Heart left ventricle (tissue), 16 donors: ENCODE data around the gene CA7. TPM values are rescaled to one million over a fixed set of nuclear protein-coding genes. Genes with fewer than 3 reads are reported as not detected.

Experiments
- ATAC-seq, 4 donors: fragments of 200-7000 bp; cut with Tn5 transposase; one replicate each; pipeline ENCODE4 v1.9.1; 2020 to 2022; ENCODE audit warnings: moderate library complexity in 4 of 4, mild to moderate bottlenecking in 3 of 4, moderate number of reproducible peaks in 1 of 4
- DNase-seq, 5 donors: peaks; one replicate each; pipeline ENCODE4 v3.0.0-alpha.2; 2020
- H3K27ac ChIP-seq, 12 donors: fragments of 200-600 bp; sonication (generic) in 4 of 12; one replicate each; pipeline versions ENCODE4 v1.5.0 to v1.8.0; 2016 to 2022; ENCODE audit warnings: mild to moderate bottlenecking in 2 of 12
- H3K27me3 ChIP-seq, 9 donors: fragments of 200-600 bp; sonication (generic) in 2 of 9; one replicate each; pipeline versions ENCODE4 v1.5.1 to v1.8.0; 2016 to 2022; ENCODE audit warnings: mild to moderate bottlenecking in 3 of 9
- H3K36me3 ChIP-seq, 9 donors: fragments of 200-600 bp; sonication (generic) in 2 of 9; one replicate each; pipeline versions ENCODE4 v1.5.0 to v1.8.0; 2018 to 2022; ENCODE audit warnings: mild to moderate bottlenecking in 2 of 9
- H3K4me1 ChIP-seq, 12 donors: fragments of 200-600 bp; sonication (generic) in 4 of 12; one replicate each; pipeline versions ENCODE4 v1.5.0 to v1.8.0; 2016 to 2022; ENCODE audit warnings: mild to moderate bottlenecking in 3 of 12
- H3K4me3 ChIP-seq, 12 donors: fragments of 200-600 bp; sonication (generic) in 4 of 12; one replicate each; pipeline versions ENCODE4 v1.5.0 to v1.8.0; 2017 to 2022; ENCODE audit warnings: mild to moderate bottlenecking in 9 of 12, moderate library complexity in 4 of 12
- H3K9me3 ChIP-seq, 12 donors: fragments of 200-600 bp; sonication (generic) in 4 of 12; one replicate each; pipeline versions ENCODE4 v1.5.0 to v1.8.0; 2016 to 2022; ENCODE audit warnings: mild to moderate bottlenecking in 1 of 12
- POLR2A ChIP-seq, 2 donors: fragments of 450-650 bp; IDR thresholded peaks; one replicate each; pipeline ENCODE4 v1.6.1; 2017; ENCODE audit warnings: antibody characterized with exemption in 2 of 2, mild to moderate bottlenecking in 2 of 2, moderate library complexity in 2 of 2
- WGBS, 4 donors: extraction: QIAGEN DNeasy Blood & Tissue Kit in 2 of 4; methylation state at CpG; one replicate each; pipeline versions ENCODE4 v1.1.5 to v1.1.7; 2013 to 2018; 5-methylcytosine and 5-hydroxymethylcytosine counted together
- intact Hi-C, 10 donors: fragments of 100-400 bp; cut with DNase I; formaldehyde crosslinking; loops; one replicate each; pipeline versions ENCODE4 v1.11.1 to v1.14.2; 2022
- polyA plus RNA-seq, 2 donors: library from polyadenylated mRNA; stranded (reverse); fragments of 200-250 nt; gene quantifications; one replicate each; pipeline ENCODE4 v1.2.3, GENCODE V29; 2013
- total RNA-seq, 9 donors: library from RNA; depleted of rRNA in 2 of 9; stranded (reverse); fragments of >200 nt in 2 of 9; fragmentation: NEBNext Ultra II Directional in 3 of 9; extraction: Animal tissue kit (Norgen Biotek cat#: 25700) in 3 of 9; gene quantifications; one replicate each; pipeline versions ENCODE4 v1.1.0 to v1.2.4, GENCODE V29; 2016 to 2023
- TF ChIP-seq, protein P1 (sequence below), 12 donors: fragments of 200-600 bp; sonication (generic) in 4 of 12; IDR thresholded peaks; one replicate each; pipeline versions ENCODE4 v1.5.0 to v1.8.0; 2018 to 2022; ENCODE audit warnings: antibody characterized with exemption in 12 of 12, mild to moderate bottlenecking in 5 of 12
- donor health status: ischemic (EF 13 %, LVEDD 7.1; RV severe dilation, severe dysfunction).
- donor health status: healthy with polysubstance abuse.
- donor health status: DM: no; HTN: yes; CAD: no.
- donor health status: DM: no; HTN: no; CAD: no.
- donor health status: ischemic (EF 25% LVEDD 6.9; RV normal size, moderate dysfunction).
- donor health status: ischemic (EF 25% LVEDD 5.7; RV mildly dilated, moderate dysfunction).
- donor health status: healthy.
- donor health status: DM: yes; HTN: yes; CAD: no.
- donor health status: ischemic (EF 35%, LVEDD 5.7; RV mildly dilated, moderate dysfunction).
- donor health status: nonischemic (EF 11% LVEDD 7.7; RV severe dilation, severe dysfunction).
- donor health status: DM: yes; HTN: yes; CAD: no.
- donor health status: PGD.
- donor health status: ischemic (EF 29% LVEDD 5.4; RV normal size, mild dysfunction).
- donor health status: nonischemic (EF 23%, LVEDD 6.1; RV moderate dilation, normal function).

Gene CA7
- total and polyA plus RNA-seq, 11 donors: not detected

DNA sequence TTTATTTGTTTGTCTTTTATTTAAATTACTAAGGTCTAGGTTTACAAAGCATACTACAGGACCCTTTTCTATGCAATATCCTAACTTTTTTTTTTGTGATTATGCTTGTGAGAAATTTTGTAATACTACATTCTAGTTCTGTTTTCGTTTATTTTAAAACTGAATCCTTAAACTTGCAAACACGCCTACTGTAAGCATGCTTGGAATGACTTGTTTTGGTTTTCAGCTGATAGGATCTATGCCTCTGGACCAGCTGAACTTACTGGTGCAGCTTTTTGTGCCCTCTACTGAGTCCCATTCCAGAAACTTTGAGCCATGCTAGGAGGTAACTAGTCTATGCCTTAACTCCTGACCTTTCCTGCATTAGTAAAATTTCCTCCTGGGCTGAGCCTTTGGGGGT lies 42.1 kb downstream of the CA7 start:
- TF ChIP-seq, protein P1, sequence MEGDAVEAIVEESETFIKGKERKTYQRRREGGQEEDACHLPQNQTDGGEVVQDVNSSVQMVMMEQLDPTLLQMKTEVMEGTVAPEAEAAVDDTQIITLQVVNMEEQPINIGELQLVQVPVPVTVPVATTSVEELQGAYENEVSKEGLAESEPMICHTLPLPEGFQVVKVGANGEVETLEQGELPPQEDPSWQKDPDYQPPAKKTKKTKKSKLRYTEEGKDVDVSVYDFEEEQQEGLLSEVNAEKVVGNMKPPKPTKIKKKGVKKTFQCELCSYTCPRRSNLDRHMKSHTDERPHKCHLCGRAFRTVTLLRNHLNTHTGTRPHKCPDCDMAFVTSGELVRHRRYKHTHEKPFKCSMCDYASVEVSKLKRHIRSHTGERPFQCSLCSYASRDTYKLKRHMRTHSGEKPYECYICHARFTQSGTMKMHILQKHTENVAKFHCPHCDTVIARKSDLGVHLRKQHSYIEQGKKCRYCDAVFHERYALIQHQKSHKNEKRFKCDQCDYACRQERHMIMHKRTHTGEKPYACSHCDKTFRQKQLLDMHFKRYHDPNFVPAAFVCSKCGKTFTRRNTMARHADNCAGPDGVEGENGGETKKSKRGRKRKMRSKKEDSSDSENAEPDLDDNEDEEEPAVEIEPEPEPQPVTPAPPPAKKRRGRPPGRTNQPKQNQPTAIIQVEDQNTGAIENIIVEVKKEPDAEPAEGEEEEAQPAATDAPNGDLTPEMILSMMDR (IDR thresholded peaks at IDR 0.05): no peak
- no peak for TF ChIP-seq POLR2A (IDR thresholded peaks at IDR 0.05)
- no peak for ATAC-seq
- WGBS, 4 donors: 70 to 78% (median 75%) methylated on average over 2 of the region's 2 CpGs

DNA sequence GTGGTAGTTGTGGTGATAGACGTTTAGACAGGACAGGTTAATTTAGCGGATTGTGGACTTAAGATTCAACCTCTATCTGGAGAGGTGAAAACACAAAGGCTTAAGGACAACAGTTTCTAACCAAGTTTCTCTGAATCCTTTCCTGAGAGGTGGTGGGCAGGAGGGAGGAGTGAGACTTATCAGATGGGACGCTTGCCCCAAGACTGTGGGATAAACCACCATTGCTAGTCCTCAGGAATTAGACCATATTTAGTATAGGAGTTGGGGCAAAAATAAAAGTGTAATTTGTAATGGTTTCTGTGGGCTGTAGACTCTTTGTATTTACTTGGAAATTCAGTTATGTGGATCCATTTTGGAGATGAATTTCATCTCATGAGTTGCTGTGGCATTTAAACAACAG lies 42.7 kb downstream of the CA7 start:
- DNase-seq (no peak), ATAC-seq (no peak)
- H3K36me3 ChIP-seq: peaks cover 0 to 33% (median 24%) of the 10 kb centered on the region in 9 donors
- intact Hi-C loops: no loop called here
- H3K4me1 ChIP-seq: peaks cover 0 to 2% (median 0%) of the 10 kb centered on the region in 12 donors
- no peaks in the 10 kb centered on the region for H3K9me3 ChIP-seq
- H3K27ac ChIP-seq: no peak overlapping the region
- H3K4me3 ChIP-seq: no peak overlapping the region
- WGBS, 4 donors: 65 to 83% (median 77%) methylated on average over 3 of the region's 3 CpGs
- H3K27me3 ChIP-seq: no peaks in the 10 kb centered on the region
- TF ChIP-seq POLR2A (IDR thresholded peaks at IDR 0.05): no peak
- TF ChIP-seq, protein P1 (IDR thresholded peaks at IDR 0.05): no peak

More for the DNA sequence above, 42.1 kb downstream of the CA7 start:
- DNase-seq: no peak
- H3K27me3 ChIP-seq: no peaks in the 10 kb centered on the region
- no peaks in the 10 kb centered on the region for H3K9me3 ChIP-seq
- H3K4me1 ChIP-seq: peaks cover 0 to 6% (median 3%) of the 10 kb centered on the region in 12 donors
- H3K27ac ChIP-seq: no peak overlapping the region
- intact Hi-C loops: no loop called here
- H3K4me3 ChIP-seq: no peak overlapping the region
- peaks cover 0 to 33% (median 24%) of the 10 kb centered on the region in 9 donors for H3K36me3 ChIP-seq

DNA sequence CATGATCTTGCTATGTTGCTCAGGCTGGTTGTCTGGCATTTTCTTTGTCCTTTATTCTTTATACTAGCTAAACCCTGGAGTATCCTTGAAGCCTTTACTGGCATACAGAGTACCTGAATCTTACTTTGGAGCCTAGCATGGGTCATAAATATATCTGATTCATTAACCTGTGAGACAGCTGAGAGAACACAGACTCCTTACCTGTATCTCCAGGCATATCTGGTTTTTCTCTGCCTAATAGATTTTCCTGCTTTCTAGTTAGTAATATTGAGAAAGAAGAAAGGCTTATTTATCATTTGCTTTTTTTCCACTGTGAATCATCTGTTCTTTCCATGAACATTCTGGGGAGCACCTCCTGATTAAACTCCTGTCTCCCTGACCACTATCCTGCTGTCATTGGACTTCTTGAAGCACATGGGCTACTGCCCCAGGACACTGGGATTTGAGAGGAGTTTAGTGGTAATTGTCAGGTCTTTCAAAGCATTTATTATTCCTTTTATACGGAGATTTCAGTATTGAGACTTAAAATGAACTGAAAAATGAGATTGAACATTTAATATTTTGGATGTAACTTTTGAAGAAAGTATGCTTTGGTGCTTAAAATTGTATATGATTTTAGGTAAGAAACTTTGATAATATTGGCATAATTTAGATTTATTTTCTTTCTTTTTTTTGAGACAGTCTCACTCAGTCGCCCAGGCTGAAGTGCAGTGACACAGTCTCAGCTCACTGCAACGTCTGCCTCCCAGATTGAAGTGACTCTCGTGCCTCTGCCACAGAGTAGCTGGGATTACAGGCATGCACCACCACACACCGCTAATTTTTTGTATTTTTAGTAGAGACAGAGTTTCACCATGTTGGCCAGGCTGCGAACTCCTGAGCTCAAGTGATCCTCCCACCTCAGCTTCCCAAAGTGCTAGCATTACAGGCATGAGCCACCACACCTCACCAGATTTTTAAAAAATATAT lies 44.7 kb downstream of the CA7 start:
- intact Hi-C loops: no loop called here
- DNase-seq (no peak), ATAC-seq (no peak)
- 90 to 95% (median 92%) methylated on average over 6 of the region's 6 CpGs for whole genome bisulfite sequencing, 4 donors
- H3K27ac ChIP-seq: no peak overlapping the region
- H3K4me3 ChIP-seq: no peak overlapping the region
- peaks cover 0 to 34% (median 24%) of the 10 kb centered on the region in 9 donors for H3K36me3 ChIP-seq
- H3K9me3 ChIP-seq: no peaks in the 10 kb centered on the region
- TF ChIP-seq, protein P1 (IDR thresholded peaks at IDR 0.05): no peak
- no peak for TF ChIP-seq POLR2A (IDR thresholded peaks at IDR 0.05)
- H3K4me1 ChIP-seq: no peaks in the 10 kb centered on the region
- no peaks in the 10 kb centered on the region for H3K27me3 ChIP-seq

DNA sequence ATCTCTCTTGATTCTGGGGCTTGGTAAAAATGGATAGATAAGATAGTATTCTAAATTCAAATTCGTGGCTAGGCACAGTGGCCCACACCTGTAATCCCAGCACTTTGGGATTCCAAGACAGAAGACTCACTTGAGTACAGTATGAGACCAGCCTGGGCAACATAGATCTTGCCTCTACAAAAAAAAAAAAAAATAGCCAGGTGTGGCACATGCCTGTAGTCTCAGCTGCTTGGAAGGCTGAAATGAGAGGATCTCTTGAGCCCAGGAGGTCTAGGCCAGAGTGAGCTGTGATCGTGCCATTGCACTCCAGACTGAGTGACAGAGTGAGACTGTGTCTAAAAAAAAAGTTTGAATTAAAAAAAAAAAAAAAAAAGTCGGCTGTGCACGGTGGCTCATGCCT lies 45.4 kb downstream of the CA7 start:
- WGBS, 4 donors: 47 to 55% (median 51%) methylated on average over 4 of the region's 4 CpGs
- Histone ChIP-seq H3K4me3 (no peak overlapping the region), H3K4me1 (no peaks in the 10 kb centered on the region), H3K9me3 (no peaks in the 10 kb centered on the region), H3K27ac (no peak overlapping the region), H3K36me3 (peaks cover 0 to 28% (median 19%) of the 10 kb centered on the region in 9 donors), H3K27me3 (no peaks in the 10 kb centered on the region)
- no peak for TF ChIP-seq POLR2A (IDR thresholded peaks at IDR 0.05)
- TF ChIP-seq, protein P1 (IDR thresholded peaks at IDR 0.05): no peak
- no peak for ATAC-seq
- intact Hi-C loops: loop anchor here in 5 of 10 donors (10.0 kb wide), 2 partner anchors 55 to 265 kb away; partner anchors contain the start of genes B3GNT9 (in 4 of the 5), FBXL8 (in 4 of the 5) and TRADD (in 4 of the 5)
- DNase-seq: no peak
